GM21737 (cell line): Measurements from ENCODE around the gene INO80E.
"Not testable (repeated sequence)": the region's sequence is repeated elsewhere in the genome, so short reads cannot be mapped to it uniquely, and the experiment has no call there.

Experiments used
- ATAC-seq: cut with Tn5 transposase; IDR thresholded peaks from one replicate; pipeline ENCODE4 v1.9.1; 2021; ENCODE audit warnings: mild to moderate bottlenecking, moderate library complexity; ENCODE audit not compliant: unreplicated experiment

Gene INO80E, protein sequence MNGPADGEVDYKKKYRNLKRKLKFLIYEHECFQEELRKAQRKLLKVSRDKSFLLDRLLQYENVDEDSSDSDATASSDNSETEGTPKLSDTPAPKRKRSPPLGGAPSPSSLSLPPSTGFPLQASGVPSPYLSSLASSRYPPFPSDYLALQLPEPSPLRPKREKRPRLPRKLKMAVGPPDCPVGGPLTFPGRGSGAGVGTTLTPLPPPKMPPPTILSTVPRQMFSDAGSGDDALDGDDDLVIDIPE

DNA sequence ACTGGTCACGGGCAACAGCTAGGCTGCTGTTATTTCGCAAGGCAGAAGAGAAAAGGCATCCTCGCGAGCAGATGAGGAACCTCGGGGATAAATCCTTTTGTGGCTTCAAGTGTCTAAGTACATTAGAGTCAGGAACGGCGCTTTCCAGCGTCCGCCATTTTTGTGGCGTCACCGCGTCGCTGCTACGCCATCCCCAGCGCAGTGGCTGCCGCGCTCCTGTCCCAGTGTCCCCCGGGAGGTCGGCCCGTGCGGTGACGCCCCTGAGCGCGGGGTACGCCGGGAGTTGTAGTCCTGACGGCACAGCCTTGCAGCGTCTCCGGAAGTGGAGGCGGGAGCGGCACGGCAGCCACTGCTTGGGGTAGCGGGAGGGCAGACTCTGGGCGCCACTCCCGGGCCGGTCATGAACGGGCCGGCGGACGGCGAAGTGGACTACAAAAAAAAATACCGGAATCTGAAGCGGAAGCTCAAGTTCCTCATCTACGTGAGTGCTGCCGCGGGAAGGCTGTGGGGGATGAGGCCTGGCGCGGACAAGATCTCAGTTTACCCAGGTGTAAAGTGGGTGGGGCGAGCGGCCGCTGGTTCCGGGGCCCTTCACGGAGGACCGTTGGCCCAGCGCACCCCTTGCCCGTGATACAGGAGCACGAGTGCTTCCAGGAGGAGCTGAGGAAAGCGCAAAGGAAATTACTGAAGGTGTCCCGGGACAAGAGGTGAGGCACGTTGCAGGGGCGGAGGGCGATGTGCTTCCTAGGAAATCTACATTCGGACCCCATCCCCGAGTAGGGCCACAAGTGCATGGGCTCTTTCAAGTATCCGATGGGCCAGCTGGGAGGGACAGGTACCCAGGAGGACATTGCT lies at the start of gene INO80E:
Gene INO80E (plus strand): TSS at position 331 of the 855 bp plus-strand sequence. CDS start 70 bp downstream, at position 401.
- ATAC-seq, result peak; percentile 86

DNA sequence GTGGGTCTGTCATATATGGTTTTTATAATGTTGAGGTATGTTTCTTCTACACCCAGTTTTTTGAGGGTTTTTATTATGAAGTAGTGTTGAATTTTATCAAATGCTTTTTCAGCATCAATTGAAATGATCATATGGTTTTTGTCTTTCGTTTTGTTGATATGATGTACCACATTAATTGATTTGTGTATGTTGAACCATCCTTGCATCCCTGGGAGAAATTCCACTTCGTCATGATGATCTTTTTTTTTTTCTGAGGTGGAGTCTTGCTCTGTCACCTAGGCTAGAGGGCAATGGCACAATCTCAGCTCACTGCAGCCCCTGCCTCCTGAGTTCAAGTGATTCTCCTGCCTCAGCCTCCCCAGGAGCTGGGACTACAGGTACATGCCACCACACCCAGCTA lies 48.1 kb upstream of the INO80E start:
- no peak for ATAC-seq

DNA sequence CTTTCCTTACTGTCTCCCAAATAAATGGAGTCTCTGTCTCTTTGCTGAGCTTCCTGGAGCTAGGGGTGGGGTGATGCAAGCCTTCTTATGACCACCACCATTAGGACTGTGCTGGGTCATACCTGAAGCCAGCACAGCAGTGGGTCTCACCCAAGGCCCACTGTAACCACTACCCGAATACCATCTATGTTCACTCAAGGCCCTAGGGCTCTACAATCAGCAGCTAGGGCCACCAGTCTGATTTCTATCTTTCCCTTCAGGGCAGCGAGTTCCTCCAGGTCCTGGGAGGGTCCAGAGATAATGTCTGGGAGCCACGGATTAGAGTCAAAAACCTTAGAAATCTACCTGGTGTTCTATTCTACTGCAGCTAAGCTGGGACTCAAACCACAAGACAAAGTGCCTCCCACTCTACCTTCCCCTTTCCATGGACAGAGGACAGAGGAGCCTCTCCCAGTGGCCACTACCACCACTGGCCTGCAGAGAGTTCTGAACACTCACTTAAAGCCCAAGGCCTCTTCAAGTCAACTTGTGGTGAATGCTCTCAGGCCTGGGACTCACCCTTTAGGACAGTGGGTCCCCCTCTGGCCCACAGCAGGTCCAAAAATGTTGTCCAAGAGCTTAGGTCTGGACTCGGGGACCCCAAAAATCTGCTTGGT lies 45.1 kb upstream of the INO80E start:
- no peak for ATAC-seq

DNA sequence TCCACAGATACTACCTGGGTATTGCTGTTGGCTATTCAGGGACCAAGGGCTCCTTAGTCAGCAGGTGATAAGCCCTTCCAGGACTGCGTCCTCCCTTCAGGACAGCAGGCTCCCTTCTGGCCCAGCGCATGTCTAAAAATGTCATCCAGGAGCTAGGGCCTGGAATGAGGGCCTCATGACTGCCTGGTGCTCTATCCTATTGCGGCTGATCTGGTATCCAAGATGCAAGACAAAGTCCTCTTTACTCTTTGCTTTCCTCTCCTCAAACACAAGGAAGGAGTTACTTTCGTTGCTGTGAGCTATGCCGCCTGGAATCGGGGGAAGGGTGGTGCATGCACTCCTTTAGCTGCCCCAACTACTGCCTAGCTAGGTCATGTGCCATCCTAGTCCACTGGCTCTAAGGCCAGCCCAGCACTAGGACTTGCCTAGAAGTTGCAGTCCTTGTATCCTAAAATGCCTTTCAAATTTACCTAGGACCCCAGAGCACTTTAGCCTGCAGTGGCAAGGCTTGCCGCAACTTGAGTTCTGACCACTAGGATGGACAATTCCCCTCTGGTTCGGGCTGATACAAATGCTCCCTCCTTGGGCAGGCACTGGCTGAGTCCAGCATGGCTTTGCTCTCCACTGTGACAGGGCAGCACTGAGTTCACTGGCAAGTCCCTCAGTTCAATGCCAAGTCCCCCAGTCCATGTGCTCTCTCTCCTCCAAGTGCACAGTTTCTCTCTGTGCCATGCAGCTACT lies 44.2 kb upstream of the INO80E start:
- no peak for ATAC-seq

DNA sequence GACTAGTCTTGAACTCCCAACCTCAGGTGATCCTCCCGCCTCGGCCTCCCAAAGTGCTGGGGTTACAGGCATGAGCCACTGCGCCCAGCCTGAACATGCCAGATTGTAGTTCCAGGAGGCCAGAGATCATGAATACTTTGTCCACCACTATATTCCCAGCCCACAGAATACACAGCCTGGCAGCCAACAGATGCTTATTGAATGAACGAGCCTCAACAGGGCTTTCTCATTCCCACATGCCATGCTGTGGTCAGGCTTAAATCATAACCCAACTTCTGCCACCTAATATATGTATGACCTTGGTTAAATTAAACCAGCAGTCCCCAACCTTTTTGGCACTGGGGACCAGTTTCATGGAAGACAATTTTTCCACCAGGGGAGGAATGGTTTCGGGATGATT lies 37.3 kb upstream of the INO80E start:
- no peak for ATAC-seq

DNA sequence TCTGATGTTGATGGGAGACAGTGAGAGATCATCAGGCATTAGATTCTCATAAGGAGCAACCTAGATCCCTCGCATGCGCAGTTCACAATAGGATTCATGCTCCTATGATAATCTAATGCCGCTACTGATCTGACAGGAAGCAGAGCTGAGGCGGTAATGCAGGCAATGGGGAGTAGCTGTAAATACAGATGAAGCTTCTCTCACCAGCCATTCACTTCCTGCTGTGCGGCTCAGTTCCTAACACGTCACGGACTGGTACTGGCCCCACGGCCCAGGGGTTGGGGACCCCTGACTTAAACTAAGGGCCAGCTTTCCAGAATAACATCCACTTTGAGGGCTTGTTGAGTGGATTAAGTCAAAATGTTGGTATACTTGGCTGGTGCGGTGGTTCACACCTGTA lies 36.7 kb upstream of the INO80E start:
- ATAC-seq, result no peak

DNA sequence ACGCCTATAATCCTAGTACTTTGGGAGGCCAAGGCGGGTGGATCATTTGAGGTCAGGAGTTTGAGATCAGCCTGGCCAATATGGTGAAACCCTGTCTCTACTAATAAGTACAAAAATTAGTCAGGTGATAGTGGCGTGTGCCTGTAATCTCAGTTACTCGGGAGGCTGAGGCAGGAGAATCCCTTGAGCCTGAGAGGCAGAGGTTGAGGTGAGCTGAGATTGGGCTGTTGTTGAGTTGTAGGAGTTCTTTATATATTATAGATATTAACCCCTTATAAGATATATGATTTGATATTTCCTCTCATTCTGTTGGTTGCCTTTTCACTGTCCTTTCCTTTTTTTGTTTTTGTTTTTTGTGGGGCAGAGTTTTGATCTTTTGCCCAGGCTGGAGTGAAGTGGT lies 36.2 kb upstream of the INO80E start:
- ATAC-seq, result not testable (repeated sequence)

DNA sequence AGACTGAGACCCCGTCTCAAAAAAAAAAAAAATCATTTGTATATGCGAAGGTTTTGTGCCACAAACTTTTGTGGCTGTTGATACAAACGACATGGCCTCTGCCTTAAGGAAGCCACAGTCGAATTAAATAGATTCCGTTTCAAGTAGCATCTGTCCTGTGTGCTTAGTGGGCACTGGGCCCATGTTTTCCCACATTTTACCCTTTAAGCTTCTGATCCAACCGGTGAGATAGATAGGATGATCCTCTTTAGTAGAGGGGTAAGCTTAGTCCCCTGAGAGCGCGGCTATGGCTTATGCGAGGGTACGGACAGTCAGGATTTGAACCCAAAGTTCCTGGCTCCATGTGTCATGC lies 34.9 kb upstream of the INO80E start:
- no peak for ATAC-seq

DNA sequence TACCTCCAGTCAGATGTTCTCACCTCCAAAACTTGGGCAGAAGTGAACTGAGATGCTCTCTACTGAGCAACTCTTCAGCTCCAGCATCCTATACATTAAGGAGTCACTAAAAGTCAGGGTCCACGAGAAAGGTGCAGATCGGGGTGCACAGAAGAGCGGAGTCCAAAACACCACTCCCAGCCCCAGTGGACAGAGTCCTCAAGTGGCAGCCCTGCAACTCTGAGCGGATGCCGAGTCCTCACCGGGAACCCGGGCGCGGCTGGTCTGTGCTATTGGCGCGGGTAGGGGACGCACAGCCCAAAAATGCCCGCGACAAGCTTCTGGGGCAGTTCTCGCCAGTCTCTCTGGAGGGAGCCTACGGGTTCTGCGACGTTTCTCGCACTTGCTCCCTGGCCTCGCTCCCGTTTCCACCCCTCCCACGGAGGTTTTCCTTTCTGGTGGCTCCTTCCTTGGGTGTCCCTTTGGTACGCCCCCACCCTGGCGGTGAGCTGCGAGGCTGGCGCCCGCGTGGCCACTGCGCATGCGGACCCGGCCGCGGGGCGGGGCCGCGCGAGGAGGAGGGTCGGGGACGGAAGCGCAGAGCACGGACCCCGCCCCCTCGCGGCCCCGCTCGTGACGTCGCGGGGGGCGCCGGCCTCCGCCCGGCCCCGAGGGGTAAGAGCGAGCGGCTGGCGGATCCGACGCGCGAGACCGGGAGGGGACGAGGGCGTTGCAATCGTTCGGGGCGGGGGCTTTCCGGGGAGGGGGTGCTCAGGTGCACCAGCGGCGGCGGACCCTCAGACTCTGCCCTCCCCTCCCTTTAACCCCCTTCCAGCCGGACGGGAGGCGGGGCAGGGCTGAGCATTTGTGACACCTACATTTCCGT lies 34.3 kb upstream of the INO80E start, which contains the start of gene TMEM219:
Gene TMEM219 (plus strand): TSS at position 601 of the 865 bp plus-strand sequence. CDS start 1,065 bp downstream, outside the sequence.
- peak; percentile 89 for ATAC-seq

DNA sequence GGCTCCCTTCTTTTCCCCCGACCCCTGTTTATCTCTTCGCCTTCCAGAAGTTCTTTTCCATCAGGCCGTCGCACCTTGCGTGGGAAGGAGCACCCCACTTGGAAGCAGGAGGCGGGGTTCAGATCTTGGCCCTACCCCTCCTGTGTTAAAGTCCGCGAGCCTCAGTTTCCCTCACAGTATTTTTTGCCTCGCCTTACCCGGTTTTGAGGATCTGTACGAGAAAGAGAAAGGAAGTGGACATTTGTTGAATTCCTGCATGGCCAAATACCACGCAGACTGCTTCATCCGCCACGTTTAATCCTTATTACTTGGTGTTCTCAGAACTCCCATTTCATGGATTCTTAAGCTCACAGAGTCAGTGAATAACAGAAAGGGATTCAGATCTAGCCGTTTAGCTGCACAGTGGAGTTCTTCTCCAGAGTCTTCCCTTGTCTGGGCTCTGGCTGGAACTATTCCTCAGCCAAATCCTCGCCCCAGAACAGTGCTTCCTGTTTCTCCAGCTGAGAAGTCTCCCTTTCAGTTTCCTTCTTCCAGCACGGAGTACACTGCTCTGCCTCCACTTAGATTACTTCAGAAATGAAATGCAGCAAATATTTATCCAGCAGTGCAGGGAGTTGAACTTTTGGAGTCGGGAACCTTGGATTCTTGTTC lies 33.6 kb upstream of the INO80E start:
- ATAC-seq, result no peak

DNA sequence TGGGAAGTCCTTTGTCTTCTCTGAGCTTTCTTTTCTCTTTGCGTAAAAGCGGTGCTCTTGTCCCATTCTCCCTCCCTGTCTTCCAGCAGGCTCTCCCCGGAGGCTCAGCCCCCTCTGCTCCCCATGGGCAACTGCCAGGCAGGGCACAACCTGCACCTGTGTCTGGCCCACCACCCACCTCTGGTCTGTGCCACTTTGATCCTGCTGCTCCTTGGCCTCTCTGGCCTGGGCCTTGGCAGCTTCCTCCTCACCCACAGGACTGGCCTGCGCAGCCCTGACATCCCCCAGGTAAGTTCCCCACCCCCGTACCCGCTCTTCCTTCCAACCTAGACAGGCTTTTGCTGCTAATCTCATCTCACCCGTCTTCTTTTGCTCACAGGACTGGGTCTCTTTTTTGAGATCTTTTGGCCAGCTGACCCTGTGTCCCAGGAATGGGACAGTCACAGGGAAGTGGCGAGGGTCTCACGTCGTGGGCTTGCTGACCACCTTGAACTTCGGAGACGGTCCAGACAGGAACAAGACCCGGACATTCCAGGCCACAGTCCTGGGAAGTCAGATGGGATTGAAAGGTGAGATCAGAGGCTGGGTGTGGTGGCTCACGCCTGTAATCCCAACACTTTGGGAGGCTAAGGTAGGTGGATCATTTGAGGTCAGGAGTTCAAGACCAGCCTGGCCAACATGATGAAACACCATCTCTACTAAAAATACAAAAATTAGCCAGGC lies 32.9 kb upstream of the INO80E start:
- ATAC-seq, result no peak

DNA sequence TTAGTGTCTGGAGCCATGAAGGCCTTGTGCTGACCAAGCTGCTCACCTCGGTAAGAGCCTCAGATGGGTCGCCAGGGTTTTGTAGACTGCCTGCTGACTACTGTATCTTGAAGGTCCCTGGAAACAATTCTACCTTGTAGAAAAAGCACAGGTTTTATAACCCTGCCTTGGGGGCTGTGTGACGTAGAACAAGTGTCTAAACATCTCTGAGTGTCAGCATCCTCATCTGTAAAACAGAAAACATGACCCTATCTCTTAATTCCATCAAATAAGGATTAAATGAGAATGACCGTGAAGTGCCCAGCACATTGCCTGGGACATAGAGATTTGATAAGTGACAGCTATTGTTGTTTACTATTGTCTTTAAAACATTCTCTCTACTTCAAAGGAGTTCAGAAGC lies 27.8 kb upstream of the INO80E start:
- no peak for ATAC-seq

DNA sequence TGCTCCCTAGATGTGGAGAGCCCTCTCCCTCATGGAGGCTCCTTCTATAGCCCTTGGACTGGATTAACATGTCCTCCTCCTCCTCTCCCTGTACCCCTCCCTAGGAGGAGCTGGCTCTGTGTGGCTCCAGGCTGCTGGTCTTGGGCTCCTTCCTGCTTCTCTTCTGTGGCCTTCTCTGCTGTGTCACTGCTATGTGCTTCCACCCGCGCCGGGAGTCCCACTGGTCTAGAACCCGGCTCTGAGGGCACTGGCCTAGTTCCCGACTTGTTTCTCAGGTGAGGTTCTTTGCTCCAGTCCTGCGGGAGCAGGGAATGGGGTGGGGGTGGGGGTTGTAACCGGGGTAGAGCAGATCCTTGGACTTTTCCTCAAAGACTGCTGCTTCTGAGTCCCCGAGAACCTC lies 24.7 kb upstream of the INO80E start:
- no peak for ATAC-seq

DNA sequence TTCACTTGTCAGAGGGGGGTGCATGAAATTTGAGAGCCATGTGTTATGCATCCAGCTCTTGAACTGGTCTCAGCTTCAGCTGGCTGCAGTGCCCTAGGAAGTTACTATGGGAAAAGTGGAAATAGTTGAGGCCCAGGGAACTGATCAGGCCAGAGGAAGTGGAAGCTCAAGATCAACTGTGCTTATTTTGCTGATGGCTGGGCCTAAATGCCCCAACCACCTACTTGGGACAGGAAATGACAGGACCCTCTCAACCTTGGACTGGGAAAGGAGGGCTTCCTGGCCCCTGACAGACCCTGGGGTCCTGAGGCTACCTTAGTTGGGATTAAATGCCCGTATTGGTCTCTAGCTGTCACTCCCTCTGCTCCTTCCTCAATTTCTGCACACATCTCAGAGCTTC lies 23.5 kb upstream of the INO80E start:
- ATAC-seq, result no peak

DNA sequence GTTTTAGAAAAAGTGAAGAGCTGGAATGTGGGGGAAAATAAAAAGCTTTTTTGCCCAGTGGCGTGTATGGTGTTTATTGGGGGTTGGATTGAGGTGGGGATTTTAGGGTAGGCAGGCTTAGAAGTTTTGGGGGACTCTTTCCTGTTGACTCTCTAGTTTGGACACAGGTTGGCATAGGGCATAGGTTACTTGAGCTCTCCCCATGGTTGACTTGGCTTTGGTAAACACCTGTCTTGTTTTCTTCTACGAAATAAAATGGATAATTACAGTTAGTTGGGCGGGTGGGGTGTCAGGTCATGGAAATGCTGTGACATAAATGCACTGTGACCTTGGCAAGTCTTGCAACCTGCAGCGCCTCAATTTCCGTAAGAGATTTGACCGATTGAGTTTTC lies 23.1 kb upstream of the INO80E start:
- no peak for ATAC-seq

DNA sequence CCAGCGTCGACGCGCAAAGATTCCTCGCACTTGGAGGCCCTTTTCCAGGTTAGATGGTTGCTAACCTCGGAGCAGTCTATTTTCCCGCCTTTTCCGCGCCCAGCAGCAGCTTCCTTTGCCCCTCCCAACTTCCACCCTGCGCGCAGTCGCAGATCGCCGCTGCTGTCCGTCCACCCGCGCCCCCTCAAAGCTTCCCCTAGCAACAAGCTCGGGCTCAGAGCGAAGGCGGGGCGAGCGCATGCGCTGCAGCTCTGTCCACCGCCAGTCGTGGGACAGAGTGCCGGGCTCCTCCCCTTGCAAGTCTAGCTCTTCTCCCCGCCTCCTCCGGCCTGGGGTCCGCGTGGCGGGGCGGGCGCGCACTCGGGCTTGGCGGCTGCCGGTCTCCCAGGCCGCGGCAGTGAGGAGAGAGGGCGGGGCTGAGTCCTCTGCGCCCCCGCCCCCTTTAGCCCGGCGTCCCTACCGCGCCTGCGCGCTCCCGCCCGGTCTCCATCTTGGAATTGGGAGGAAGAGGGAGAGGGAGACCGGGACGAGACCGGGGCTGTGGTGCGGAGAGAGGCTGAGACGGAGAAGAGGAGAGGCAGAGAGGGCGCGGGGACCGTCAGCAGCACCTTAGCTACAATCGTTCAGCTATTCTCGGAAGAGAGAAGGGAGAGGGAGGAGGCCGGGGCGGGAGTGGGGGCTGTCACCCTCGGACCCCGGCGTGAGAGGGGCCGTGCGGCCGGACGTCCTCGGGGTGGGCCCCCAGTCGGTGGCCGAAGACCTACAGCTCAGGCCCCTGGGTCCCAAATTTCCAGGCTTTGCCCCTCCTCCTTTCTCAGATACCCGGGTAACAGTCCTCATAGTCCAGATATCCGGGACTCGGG lies 22.4 kb upstream of the INO80E start, which contains the start of gene TAOK2:
Gene TAOK2 (plus strand): TSS at position 485 of the 863 bp plus-strand sequence. CDS start 3,905 bp downstream, outside the sequence.
- peak; percentile 94 for ATAC-seq

DNA sequence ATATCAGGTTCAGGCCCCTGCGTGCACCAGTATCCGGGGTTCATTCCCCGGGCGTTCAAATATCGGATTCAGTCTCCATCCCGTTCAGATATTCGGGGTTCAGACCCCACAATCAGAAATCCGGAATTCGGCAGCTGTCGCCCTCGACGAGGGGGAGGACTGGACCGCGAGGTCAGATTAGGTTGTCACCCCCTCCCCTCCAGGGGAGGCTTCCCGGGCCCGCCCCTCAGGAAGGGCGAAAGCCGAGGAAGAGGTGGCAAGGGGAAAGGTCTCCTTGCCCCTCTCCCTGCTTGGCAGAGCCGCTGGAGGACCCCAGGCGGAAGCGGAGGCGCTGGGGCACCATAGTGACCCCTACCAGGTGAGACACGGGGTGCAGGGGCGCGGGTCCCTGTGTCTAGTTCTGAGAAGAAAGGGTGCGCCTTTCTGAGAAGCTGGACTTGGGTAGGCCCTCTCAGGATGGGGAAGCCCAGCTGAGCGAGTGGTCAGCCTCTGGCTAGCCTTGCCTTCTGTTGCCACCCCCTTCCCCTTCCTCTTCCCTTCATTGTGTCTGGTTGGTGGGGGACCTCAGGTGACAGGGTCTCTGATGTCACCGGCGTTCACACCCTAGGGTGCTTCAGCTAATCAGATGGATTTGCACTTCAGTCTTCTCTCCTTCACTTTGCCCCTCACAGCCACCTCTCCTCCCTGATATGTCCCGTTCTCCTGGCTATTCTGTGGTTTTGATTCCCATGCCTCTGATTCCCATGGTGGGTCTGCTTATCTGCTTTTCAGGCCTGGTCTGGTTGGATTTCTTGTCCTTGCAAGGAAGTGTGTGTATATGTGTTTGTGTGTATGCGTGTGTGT lies 21.5 kb upstream of the INO80E start:
- no peak for ATAC-seq
